B cell (primary cell): Measurements from ENCODE around the gene EGFL8. TPM values are rescaled to one million over a fixed set of nuclear protein-coding genes. Genes with fewer than 3 reads are reported as not detected.

Source experiments
- ATAC-seq: fragments of 200-7000 bp; cut with Tn5 transposase; one replicate; pipeline ENCODE4 v1.10.0; 2021; ENCODE audit warnings: low read depth, mild to moderate bottlenecking, moderate number of reproducible peaks, moderate library complexity
- CTCF ChIA-PET: fragments of 350-600 bp; sonication (Branson Sonifier 250); formaldehyde crosslinking; loops from one replicate; lab custom pipeline; 2021; ENCODE audit warnings: antibody characterized with exemption, inconsistent platforms; lab: Charles Lee
- POLR2A ChIA-PET: fragments of 350-600 bp; sonication (Branson Sonifier 250); formaldehyde crosslinking; loops from one replicate; lab custom pipeline; 2021; ENCODE audit warnings: antibody characterized with exemption; lab: Charles Lee
- DNase-seq: peaks from one replicate; pipeline ENCODE4 v3.0.0; 2013
- H2AFZ ChIP-seq: 2 replicates; pipeline ENCODE4 v1.6.1; 2012; ENCODE audit warnings: mild to moderate bottlenecking, low read depth, low read length; ENCODE audit not compliant: insufficient read depth, poor library complexity, severe bottlenecking
- H3K27ac ChIP-seq, 2 donors: 1 replicate in 1 of 2; 2 replicates in 1 of 2; pipeline ENCODE4 v1.5.1; 2012 to 2013; ENCODE audit warnings: low read length in 2 of 2, mild to moderate bottlenecking in 2 of 2, moderate library complexity in 1 of 2
- H3K27me3 ChIP-seq, 4 experiments: fragments of 200-600 bp in 1 of 4; sonication (generic) in 1 of 4; replicated peaks in 1 of 4; 1 replicate in 2 of 4; 2 replicates in 2 of 4; pipeline versions ENCODE4 v1.6.1 to v1.7.0; 2013 to 2016; ENCODE audit warnings: low read length in 3 of 4, mild to moderate bottlenecking in 2 of 4, mixed read lengths in 1 of 4, moderate library complexity in 1 of 4; ENCODE audit not compliant: insufficient read depth in 4 of 4, control insufficient read depth in 3 of 4; ENCODE audit errors: control extremely low read depth in 1 of 4
- H3K36me3 ChIP-seq, 2 experiments: replicated peaks in 1 of 2; 1 replicate in 1 of 2; 2 replicates in 1 of 2; pipeline versions ENCODE4 v1.6.1 to v1.7.1; 2013; ENCODE audit warnings: low read length in 1 of 2; ENCODE audit not compliant: insufficient read depth in 2 of 2, control insufficient read depth in 1 of 2; ENCODE audit errors: control extremely low read depth in 1 of 2, extremely low read depth in 1 of 2
- H3K4me1 ChIP-seq, 2 donors: fragments of 200-600 bp in 1 of 2; sonication (generic) in 1 of 2; 1 replicate in 1 of 2; 2 replicates in 1 of 2; pipeline versions ENCODE4 v1.5.1 to v1.6.1; 2013 to 2017; ENCODE audit warnings: low read length in 2 of 2; ENCODE audit not compliant: control insufficient read depth in 2 of 2, insufficient read depth in 2 of 2
- H3K4me2 ChIP-seq: replicated peaks from 2 replicates; pipeline ENCODE3; 2012; ENCODE audit warnings: mild to moderate bottlenecking, low read depth, low read length; ENCODE audit not compliant: poor library complexity, severe bottlenecking
- H3K4me3 ChIP-seq, 5 experiments: fragments of 200-600 bp in 1 of 5; sonication (generic) in 1 of 5; 1 replicate in 3 of 5; 2 replicates in 2 of 5; pipeline versions ENCODE4 v1.5.1 to v1.7.0; 2011 to 2016; ENCODE audit warnings: low read length in 4 of 5, mild to moderate bottlenecking in 4 of 5, low read depth in 2 of 5, control low read depth in 1 of 5, moderate library complexity in 1 of 5; ENCODE audit not compliant: insufficient read depth in 1 of 5; ENCODE audit errors: control extremely low read depth in 1 of 5, extremely low read depth in 1 of 5
- H3K79me2 ChIP-seq: fragments of 200-600 bp; sonication (generic); one replicate; pipeline ENCODE4 v1.6.0; 2016; ENCODE audit warnings: low read length; ENCODE audit not compliant: control insufficient read depth, insufficient read depth
- H3K9ac ChIP-seq: fragments of 200-600 bp; sonication (generic); 2 replicates; pipeline ENCODE4 v1.6.1; 2017; ENCODE audit warnings: mild to moderate bottlenecking, low read length, moderate library complexity
- H3K9me3 ChIP-seq, 3 donors: one replicate each; pipeline versions ENCODE4 v1.6.1 to v1.7.1; 2013; ENCODE audit warnings: low read length in 2 of 3; ENCODE audit not compliant: control insufficient read depth in 2 of 3, insufficient read depth in 1 of 3; ENCODE audit errors: control extremely low read depth in 1 of 3
- H4K20me1 ChIP-seq: 2 replicates; pipeline ENCODE4 v1.6.0; 2012; ENCODE audit warnings: mild to moderate bottlenecking, low read length; ENCODE audit not compliant: insufficient read depth, control insufficient read depth, poor library complexity, severe bottlenecking
- H3K27ac Mint-ChIP-seq: one replicate; pipeline ENCODE4 v1.8.0; 2021; ENCODE audit warnings: mixed read lengths
- H3K27me3 Mint-ChIP-seq: one replicate; pipeline ENCODE4 v1.8.0; 2021; ENCODE audit warnings: mixed read lengths
- H3K4me1 Mint-ChIP-seq: one replicate; pipeline ENCODE4 v1.8.0; 2021; ENCODE audit warnings: mixed read lengths
- H3K4me3 Mint-ChIP-seq: one replicate; pipeline ENCODE4 v1.8.0; 2021; ENCODE audit warnings: mixed read lengths
- H3K9me3 Mint-ChIP-seq: one replicate; pipeline ENCODE4 v1.8.0; 2022; ENCODE audit warnings: mixed read lengths; ENCODE audit not compliant: insufficient read depth
- CTCF ChIP-seq: fragments of 200-600 bp; IDR thresholded peaks from one replicate; pipeline ENCODE4 v1.8.0; 2022; ENCODE audit warnings: antibody characterized with exemption, mild to moderate bottlenecking
- EZH2 ChIP-seq: IDR thresholded peaks from 2 replicates; pipeline ENCODE4 v1.6.1; 2012; ENCODE audit warnings: borderline replicate concordance, low read depth, mild to moderate bottlenecking, moderate library complexity, low read length; ENCODE audit not compliant: insufficient read depth, poor library complexity, severe bottlenecking
- WGBS: methylation state at CpG from one replicate; pipeline ENCODE4 v1.1.5; 2013; ENCODE audit warnings: missing lambda C conversion rate; ENCODE audit not compliant: insufficient coverage; 5-methylcytosine and 5-hydroxymethylcytosine counted together
- intact Hi-C: fragments of 100-400 bp; cut with micrococcal nuclease; formaldehyde crosslinking; loops from one replicate; pipeline ENCODE4 v1.10.0; 2022
- polyA plus RNA-seq: library from polyadenylated mRNA; depleted of rRNA; stranded (reverse); fragments of >200 nt; gene quantifications from 2 replicates; pipeline ENCODE4 v1.2.3, GENCODE V29; 2012
- total RNA-seq, 2 donors: library from RNA; stranded (reverse); fragments of 120-200 nt in 1 of 2; gene quantifications; 1 replicate in 1 of 2; 2 replicates in 1 of 2; pipeline versions ENCODE4 v1.2.3 to v1.2.4, GENCODE V29; 2013 to 2022

Gene EGFL8
- total and polyA plus RNA-seq, 2 donors (not counting 1 experiment from before 2014, with no cell fraction given) = 0.91 to 3.9 TPM

- Histone ChIP-seq H2AFZ (no peak overlapping the region), H3K4me1 (peaks cover 0 to 3% of the 10 kb centered on the region in 2 donors), H3K9ac (no peak overlapping the region), H3K4me2 (no peak overlapping the region), H3K27me3 (no peaks in the 10 kb centered on the region), H3K36me3 (peaks cover 5 to 67% of the 10 kb centered on the region in 2 experiments), H3K27ac (no peak overlapping the region), H4K20me1 (peaks cover 14% of the 10 kb centered on the region), H3K9me3 (no peaks in the 10 kb centered on the region), H3K4me3 (no peak overlapping the region), H3K79me2 (peaks cover 6% of the 10 kb centered on the region)
- CTCF ChIA-PET = interaction anchor here (0.8 to 5.0 kb wide), 5 partner anchors 11 to 669 kb away, joined by 3 to 40 read pairs (median 9); partner anchors contain the start of genes ATF6B and FKBPL
- DNase-seq (no peak), ATAC-seq (no peak)
- intact Hi-C loops = no loop called here
- WGBS = 96% methylated on average over 4 of the region's 9 CpGs
- POLR2A ChIA-PET = no interaction called here
- H3K4me3 Mint-ChIP-seq = no peak overlapping the region
- H3K9me3 Mint-ChIP-seq = no peaks in the 10 kb centered on the region
- H3K4me1 Mint-ChIP-seq = peaks cover 5% of the 10 kb centered on the region
- TF ChIP-seq EZH2 (no peak), CTCF (no peak)
- H3K27ac Mint-ChIP-seq = no peak overlapping the region
- no peaks in the 10 kb centered on the region for H3K27me3 Mint-ChIP-seq
Observed at GRCh38 chr6:32117461-32117860, 46.9 kb upstream of the EGFL8 start.

DNA sequence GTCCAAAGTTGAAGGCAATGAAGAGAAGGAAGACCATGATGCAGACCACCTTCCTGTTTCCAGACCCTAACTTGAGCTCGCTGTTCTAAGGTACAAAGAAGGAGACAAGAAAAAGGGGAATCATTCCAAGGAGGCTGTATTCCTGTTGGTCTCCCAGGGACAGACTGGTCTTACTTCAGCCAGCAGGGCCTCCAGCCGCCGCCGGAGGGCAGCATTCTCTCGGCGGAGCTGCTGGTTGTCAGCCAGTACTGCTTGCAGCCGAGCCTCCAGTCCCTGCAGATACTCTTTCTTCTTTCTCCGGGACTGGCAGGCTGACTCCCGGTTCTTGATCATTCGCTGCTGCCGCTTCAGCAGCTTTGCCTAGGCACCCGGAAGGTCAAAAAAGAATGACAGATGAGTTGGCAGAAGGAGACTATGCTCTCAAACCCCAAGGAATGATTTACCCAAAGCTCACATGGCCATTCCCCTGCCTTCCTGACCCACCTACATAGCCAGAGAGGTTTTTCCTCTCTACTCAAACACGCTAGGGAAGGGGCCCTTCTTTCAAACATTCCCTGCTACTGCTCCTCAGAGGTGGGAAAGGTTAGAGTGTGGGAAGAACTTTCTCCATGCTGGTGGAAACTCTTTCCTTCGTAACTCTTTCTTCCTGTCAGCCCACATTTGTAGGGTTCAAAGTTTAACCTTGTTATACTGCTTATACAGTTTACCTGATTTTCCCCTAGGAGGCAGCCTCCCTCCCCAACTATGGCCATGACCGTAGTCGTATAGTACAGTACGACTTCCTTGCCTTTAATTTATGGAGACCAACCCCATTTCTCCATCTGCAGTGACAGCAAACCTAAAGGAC, 45.4 kb upstream of the EGFL8 start:
- Histone ChIP-seq H3K4me1 (peaks cover 0 to 3% of the 10 kb centered on the region in 2 donors), H3K4me3 (no peak overlapping the region), H3K9ac (no peak overlapping the region), H3K36me3 (peaks cover 6 to 80% of the 10 kb centered on the region in 2 experiments), H4K20me1 (peaks cover 21% of the 10 kb centered on the region), H3K79me2 (peaks cover 11% of the 10 kb centered on the region), H3K4me2 (no peak overlapping the region), H3K27me3 (no peaks in the 10 kb centered on the region), H3K9me3 (no peaks in the 10 kb centered on the region), H2AFZ (no peak overlapping the region), H3K27ac (no peak overlapping the region)
- DNase-seq = peak; percentile 77
- peaks cover 7% of the 10 kb centered on the region for H3K4me1 Mint-ChIP-seq
- ChIA-PET CTCF (interaction anchor here (0.6 to 5.0 kb wide), 20 partner anchors 10 to 749 kb away, joined by 3 to 40 read pairs (median 4); partner anchors contain the start of genes ATF6B, EGFL8, FKBPL and GPSM3), POLR2A (interaction anchor here (0.8 to 1.4 kb wide), 2 partner anchors 77 to 78 kb away, joined by 3 to 4 read pairs; no protein-coding TSS in a partner anchor)
- WGBS = 17% methylated on average over 8 of the region's 17 CpGs
- no peaks in the 10 kb centered on the region for H3K9me3 Mint-ChIP-seq
- no peaks in the 10 kb centered on the region for H3K27me3 Mint-ChIP-seq
- peak; percentile 85 for ATAC-seq
- H3K27ac Mint-ChIP-seq = no peak overlapping the region
- intact Hi-C loops = loop anchor here (1.0 to 2.0 kb wide), 4 partner anchors 35 to 294 kb away; partner anchors contain the start of gene PPT2
- TF ChIP-seq EZH2 = no peak
- TF ChIP-seq CTCF = peak; percentile 95
- H3K4me3 Mint-ChIP-seq = no peak overlapping the region
